SH-SY5Y (cell line): ENCODE results near the gene PLA2G4D.

Experiments
- GATA2 ChIP-seq: IDR thresholded peaks from 2 replicates; pipeline ENCODE4 v1.6.1; 2011; ENCODE audit warnings: mild to moderate bottlenecking, low read depth, low read length
- GATA3 ChIP-seq: IDR thresholded peaks from 2 replicates; pipeline ENCODE4 v1.6.1; 2011; ENCODE audit warnings: low read depth, mild to moderate bottlenecking, low read length, moderate library complexity

The PLA2G4D gene

DNA sequence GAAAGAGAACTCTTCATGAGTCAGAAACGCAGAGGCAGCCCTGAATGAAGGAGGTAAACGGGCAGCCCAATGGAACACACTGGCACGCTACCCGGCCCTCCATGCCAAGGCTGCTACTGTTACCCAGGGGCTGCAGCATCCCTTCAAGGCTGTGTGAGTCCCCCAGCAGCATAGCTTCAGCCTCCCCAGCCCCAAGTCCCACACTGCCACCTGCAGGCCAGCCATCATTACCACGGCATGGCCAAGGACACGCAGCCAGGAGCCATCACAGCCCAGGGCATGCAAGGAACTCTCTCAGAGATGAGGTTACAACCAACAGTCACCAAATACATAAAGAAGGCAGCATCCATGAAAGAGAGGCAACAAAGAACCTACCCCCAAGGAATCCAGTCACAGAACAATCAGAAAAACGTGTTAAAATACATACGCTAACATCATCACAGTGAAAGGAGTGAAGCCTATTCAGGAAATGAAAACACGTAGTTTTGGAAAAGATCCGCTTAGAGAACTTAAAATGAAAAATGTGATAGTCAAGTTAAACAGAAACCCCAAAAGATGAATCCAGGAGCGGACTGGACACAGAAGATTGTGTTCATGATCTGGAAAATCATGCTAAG lies 39.6 kb upstream of the PLA2G4D start:
- TF ChIP-seq GATA2 = no peak
- no peak for TF ChIP-seq GATA3

GRCh38 chr15:42133356-42133755 lies 39.0 kb upstream of the PLA2G4D start:
- TF ChIP-seq GATA2 = no peak
- no peak for TF ChIP-seq GATA3

DNA sequence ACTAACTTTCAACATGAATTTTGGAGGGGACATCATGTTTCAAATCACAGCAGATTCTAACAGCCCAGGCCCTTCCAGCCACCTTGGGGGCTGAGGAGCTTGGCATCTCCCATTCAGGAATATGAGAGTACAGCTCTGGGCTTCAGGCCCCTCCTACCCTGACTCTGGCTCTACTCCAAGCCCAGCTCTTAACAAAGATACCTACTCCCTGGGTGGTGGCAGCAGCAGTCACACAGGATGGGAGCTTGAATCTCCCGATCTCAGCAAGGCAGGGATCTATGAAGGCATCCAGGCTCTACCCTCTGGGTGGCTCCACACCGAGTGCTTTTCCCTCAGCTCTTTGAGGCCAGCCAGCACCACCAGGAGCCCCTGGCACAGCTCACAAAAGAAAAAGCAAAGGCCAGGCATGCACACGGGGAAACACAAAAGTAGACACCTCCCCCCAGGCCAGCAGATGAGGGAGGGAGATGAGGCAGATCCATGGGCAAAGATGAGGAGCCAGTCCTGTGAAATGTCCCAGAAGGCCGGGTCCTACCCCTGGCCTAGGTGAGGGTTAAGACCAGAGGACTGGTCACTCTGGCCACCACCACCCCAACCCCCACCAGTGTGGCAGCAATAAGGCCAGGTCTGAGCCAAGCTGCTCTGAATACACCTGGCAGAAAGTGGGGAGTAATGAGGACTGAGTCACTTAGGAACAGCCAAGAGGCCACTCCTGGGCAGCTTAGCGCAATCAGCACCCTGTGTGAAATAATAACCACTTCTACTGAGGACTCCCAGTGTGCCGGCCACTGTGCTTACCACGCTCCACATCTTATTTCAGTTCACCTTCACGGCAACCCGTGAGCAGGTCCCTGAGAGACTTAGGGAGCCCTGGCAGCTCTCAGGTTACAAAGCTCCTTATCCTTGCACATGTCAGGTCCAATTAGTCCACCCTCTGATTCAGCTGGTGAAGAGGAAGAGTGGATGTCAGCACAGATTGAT lies 37.8 kb upstream of the PLA2G4D start:
- TF ChIP-seq GATA3 = no peak
- no peak for TF ChIP-seq GATA2

GRCh38 chr15:42131006-42131405 lies 36.6 kb upstream of the PLA2G4D start:
- no peak for TF ChIP-seq GATA3
- TF ChIP-seq GATA2 = no peak

- TF ChIP-seq GATA3 = no peak
- TF ChIP-seq GATA2 = no peak
These were observed 36.1 kb upstream of the PLA2G4D start for GRCh38 chr15:42130246-42130986.

GRCh38 chr15:42129364-42129763 lies 35.0 kb upstream of the PLA2G4D start:
- TF ChIP-seq GATA2 (no peak), GATA3 (no peak)

DNA sequence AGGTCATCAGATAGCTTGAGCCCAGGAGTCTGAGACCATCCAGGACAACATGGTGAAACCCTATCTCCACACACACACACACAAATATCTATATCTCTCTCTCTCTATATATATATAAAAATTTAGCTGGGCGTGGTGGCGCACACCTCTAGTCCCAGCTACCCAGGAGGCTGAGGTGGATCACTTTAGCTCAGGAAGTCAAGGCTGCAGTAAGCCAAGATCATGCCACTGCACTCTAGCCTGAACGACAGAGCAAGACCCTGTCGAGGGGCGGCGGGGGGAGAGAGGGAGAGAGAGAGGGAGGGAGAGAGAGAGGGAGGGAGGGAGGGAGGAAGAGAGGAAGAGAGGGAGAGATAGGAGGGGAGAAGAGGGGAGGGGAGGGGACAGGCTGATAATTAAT lies 34.1 kb upstream of the PLA2G4D start:
- no peak for TF ChIP-seq GATA2
- no peak for TF ChIP-seq GATA3

DNA sequence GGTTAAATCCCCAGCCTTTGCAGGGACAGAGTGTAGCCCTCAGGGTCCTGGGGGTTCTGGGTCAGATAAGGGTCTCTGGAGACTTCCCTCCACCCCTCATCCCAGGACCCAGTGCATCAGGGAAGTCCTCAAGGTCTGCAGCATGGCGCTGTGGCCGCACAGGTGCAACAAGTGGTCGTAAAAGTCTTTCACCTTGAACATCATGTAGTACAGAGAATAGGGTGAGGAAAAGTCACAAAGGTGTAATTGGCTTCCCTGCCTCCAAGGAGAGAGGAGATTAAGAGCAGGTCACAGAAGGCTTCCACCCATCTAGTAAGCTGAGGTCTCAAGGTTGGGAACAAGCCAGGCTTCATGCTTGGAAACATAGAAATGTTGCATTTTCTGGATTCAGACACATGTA lies 29.2 kb upstream of the PLA2G4D start:
- TF ChIP-seq GATA3 (no peak), GATA2 (no peak)

DNA sequence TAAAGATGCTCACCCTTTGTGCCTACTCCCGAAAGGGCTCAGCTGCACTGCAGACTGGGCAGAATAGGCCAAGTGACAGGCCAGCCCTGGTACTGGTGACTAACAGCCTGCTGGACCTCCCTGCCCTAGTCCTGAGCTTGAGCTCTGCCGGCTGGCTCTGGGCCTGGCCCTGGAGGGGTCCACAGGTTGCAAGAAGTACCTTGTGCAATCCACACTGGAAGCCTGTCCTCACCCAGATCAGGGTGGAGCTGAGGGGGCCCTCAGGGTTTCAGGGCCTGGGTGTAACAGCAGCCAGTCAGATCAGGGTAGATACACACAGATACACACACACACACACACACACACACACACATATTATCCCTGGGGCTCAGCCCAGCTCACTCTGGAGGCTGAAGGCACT lies 27.3 kb upstream of the PLA2G4D start:
- TF ChIP-seq GATA2 (no peak), GATA3 (no peak)

DNA sequence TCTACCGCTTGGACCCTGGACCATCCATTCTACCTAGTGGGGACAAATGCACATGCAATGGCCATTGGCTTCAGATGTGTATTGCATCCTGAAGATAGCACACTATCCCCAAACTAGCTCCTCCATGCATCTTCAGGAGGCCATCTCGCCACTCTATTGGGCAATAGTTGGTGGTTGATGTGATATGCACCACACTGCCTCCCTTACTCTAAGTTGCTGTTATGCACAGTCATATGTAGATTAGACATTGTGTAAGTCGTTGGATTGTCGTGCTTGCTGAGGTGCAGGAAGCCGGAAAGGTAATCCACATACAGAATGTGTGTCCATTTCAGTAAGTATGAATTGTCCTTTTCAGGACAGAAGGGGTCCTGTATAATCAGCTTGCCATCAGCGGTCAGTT lies 26.7 kb upstream of the PLA2G4D start:
- TF ChIP-seq GATA2 = no peak
- no peak for TF ChIP-seq GATA3

- TF ChIP-seq GATA2 = no peak
- no peak for TF ChIP-seq GATA3
These were observed 25.9 kb upstream of the PLA2G4D start for GRCh38 chr15:42120285-42120684.

DNA sequence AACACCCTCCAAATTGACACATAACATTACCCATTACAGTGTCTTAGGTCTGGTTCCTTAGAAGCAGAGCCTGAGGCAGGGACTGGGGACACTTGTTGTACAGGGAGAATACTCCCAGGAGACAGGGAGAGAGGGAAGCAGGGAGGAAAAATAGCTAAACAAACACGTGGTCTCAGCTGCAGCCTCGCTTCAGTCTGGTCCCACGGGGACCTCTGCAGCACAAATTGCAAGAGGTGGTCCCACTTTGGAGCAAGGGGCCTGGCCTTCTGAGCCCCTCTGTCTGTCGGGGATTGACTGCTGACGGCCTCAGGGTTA lies 25.0 kb upstream of the PLA2G4D start:
- no peak for TF ChIP-seq GATA2
- TF ChIP-seq GATA3 = no peak

DNA sequence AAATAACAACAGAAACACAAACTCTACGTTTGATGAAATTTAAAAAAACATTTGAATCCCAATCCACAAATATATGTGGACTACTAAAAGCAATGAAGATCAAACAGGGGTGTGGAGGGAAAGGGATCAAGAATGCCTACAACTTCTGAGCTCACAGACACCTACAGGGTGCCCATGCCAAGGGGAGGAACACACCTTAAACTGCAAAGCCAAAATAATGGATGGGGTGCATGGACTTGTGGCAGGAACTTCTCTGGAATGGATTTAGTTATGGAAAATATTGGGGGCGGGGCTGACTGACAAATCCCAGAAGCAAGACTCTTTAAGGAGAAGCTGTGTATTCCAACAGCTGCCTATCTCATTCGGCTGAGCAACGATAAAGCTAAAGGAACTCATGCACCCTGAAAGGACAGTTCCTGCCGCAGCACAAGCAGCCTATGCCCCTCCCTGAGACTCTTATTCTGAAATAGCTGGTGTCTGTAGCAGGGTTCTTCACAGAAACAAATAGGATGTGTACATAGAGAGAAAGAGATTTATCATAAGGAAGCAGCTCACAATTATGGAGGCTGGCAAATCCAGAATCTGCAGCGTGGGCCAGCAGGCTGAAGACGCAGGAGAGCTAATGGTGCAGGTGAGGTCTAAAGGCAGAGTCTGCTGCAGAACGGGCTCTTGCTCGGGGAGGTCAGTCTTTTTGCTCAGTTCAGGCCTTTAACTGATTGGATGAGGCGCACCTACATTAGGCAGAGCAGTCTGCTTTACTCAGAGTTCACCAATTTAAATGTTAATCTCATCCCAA lies 24.5 kb upstream of the PLA2G4D start:
- TF ChIP-seq GATA3 (no peak), GATA2 (no peak)

GRCh38 chr15:42111924-42112323 lies 17.6 kb upstream of the PLA2G4D start:
- TF ChIP-seq GATA3 = no peak
- no peak for TF ChIP-seq GATA2
